HUDEP-2 (cell line): ENCODE results near the gene UBXN11.
A peak's percentile ranks its signal among the peaks of the same experiment; 100 is the strongest.

Experiments used
- DNase-seq, 76 experiments: peaks; one replicate each; lab custom pipeline; 2025; ENCODE audit not compliant: unreplicated experiment in 76 of 76; lab: John Stamatoyannopoulos, UW

Gene UBXN11, protein sequence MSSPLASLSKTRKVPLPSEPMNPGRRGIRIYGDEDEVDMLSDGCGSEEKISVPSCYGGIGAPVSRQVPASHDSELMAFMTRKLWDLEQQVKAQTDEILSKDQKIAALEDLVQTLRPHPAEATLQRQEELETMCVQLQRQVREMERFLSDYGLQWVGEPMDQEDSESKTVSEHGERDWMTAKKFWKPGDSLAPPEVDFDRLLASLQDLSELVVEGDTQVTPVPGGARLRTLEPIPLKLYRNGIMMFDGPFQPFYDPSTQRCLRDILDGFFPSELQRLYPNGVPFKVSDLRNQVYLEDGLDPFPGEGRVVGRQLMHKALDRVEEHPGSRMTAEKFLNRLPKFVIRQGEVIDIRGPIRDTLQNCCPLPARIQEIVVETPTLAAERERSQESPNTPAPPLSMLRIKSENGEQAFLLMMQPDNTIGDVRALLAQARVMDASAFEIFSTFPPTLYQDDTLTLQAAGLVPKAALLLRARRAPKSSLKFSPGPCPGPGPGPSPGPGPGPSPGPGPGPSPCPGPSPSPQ

DNA sequence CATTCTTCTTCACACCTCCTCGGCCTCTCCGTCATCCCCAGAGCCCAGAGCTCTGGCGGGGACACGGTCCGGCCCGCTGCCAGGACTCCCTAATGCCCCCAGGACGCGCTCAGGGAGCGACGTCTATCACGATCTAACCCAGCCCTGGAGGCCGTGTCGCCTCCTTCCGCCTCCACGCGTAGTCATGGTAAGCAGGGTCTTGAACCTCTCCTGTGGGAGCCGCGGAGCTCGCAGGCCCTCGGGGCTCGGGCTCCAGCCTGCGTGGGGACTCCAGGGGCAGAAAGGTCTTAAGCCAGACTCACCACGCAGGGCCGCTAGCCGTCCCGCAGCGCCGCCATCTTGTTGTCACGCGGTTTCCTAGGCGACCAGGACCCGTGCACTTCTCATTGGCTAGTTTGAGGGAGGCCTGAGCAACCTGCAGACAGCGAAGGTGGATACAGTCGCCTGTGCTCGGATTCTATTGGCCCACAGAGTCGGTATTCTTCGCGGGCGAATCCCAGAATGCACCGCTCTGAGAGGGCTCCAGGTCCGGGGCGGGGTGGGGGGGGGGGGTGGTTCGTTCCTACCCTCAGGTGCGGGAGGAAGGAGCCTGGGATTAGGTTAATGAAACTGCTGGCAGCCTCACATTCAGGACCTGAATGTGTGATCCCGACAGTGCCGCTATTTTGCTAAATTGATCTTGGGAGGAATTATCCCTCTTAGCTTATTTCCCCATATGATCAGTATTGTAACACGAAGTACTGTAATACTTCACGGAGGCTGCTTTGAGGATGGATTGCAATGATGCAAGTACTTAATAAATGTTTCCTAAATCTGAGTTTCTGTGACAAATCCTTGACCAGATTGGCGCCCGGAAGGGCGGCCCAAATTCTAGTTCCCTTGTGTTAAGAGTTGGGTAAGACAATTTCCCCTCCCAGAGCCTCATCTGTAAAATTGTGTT lies at the start of gene UBXN11:
TSS of gene UBXN11 (minus strand) at position 347 of the 940 bp plus-strand sequence. CDS start 3,753 bp downstream, outside the sequence.
- DNase-seq, result peak in 75 of 76 experiments; percentile 43 to 96 (median 91)

DNA sequence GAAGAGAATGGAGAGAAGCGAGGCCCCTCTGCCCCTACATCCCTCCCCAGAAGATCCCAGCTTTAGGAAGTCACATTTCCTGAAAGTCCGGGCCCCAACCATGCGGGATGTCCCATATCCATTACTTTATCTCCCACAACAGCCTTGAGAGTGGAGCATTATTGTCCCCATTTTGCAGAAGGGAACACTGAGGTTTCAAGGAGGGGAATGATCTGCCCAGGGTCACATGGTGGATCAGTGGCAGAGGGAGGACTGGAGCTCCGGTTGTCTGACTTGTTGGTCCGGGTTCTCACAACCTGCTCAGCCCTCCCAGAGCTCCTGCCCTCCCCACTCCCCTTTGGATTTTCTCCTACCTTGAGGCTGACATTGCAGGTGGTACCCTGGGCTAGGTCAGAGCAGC lies 49.7 kb upstream of the UBXN11 start:
- DNase-seq, result no peak

DNA sequence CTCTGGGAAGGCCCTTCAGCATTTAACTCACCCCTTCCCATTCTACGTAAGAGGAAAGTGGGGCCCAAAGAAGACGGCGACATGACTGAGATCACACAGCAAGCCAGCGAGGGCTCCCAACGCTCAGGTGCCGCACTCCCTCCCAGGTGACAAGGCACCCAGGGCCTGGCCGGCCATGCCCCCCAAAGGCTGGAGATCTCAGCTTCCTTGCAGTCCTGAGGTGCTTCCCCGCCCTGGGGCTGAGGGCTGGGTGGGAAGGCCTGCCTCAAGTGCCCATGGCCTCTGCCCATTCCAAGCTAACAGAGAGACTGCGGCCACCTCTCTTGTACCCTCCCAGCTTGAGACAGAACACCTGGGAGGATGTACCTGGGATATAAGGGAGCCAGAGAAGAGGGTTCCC lies 48.5 kb upstream of the UBXN11 start:
- no peak for DNase-seq

DNA sequence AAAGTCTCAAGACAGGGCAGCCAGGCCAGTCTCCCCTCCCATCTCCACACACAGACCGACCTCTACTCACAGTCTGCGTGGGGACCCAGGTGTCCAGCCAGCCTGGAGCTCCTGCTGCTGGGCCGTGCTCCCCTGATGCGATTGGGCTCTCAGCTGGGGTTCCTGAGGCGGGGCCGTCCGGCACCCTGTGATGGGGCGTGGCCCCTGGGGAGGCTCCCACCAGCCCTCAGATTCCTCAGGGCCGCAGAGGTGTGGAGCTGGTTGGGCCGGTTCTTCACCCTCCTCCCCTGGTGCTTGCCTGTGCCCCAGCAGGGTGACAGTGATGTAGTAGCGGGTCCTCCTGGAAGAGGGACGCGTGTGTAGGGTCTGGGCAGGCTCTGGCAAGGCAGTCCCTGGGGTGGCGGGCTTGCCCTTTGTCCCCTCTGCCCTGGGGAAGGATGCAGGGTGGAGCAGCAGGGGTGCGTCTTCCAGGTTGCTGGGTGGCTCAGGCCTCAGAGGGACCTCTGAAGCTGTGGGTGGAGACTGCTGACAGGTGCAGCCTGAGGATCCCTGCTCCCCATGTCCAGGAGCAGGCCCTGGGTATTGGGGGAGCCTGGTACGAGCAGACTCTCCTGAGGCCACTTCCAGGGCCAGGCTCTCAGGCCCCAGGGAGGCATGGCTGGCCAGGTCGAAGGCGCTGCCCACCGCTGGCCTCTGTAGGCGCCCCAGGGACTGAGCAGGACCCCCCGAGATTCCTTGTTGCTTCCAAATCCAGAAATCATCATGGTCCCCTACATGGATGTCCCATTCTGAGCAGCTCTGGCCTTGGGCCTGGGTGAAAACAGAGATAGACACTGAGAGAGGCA lies 47.8 kb upstream of the UBXN11 start, which contains the start of gene CRYBG2:
TSS of gene CRYBG2 (minus strand) at position 155 of the 845 bp plus-strand sequence. CDS start 7,473 bp downstream, outside the sequence.
- no peak for DNase-seq

DNA sequence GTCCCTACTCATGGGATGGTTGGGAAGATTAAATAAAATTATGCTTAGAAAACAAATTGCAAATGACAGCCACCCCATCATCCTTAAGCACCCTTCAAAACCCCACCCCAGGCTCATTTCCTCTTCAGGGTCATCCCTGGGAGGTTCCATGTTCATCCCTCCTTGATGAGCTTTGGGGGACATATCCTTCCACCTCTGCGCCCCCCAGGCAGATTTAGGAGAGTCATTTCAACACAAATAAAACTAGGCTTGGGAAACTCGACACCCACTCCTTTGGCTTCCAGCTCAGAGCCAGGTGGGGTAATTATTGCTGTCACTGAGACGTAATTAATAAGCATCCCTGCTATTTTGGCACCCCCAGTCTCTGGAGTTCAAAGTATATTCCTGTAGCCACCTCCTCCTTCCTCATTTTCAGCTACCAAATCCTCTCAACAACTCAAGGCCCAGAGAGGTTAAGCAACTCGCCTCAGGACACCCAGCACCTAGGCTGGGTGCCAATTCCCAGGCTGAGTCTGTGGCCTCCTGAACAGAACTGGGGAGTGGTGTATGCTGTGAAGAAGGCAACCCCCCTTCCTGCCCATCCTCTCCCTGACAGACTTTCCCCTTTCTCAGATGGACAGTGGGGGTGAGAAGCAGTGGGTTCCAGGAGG lies 46.9 kb upstream of the UBXN11 start:
- no peak for DNase-seq

DNA sequence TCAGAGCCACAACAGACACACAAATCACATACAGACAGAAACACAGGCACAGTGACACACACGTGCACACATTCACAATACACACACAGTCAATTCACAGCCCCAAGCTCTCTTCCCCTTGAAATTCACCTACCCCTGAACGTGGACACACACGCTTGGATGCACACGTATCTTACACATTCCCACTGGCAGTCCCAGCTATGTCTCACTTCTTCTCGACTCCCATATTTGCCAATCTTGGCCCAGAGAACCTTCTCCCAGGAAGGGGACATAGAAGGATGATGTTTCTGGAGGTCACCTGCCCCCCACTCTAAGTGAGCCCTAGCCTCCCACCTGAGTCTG lies 45.9 kb upstream of the UBXN11 start:
- DNase-seq, result no peak

DNA sequence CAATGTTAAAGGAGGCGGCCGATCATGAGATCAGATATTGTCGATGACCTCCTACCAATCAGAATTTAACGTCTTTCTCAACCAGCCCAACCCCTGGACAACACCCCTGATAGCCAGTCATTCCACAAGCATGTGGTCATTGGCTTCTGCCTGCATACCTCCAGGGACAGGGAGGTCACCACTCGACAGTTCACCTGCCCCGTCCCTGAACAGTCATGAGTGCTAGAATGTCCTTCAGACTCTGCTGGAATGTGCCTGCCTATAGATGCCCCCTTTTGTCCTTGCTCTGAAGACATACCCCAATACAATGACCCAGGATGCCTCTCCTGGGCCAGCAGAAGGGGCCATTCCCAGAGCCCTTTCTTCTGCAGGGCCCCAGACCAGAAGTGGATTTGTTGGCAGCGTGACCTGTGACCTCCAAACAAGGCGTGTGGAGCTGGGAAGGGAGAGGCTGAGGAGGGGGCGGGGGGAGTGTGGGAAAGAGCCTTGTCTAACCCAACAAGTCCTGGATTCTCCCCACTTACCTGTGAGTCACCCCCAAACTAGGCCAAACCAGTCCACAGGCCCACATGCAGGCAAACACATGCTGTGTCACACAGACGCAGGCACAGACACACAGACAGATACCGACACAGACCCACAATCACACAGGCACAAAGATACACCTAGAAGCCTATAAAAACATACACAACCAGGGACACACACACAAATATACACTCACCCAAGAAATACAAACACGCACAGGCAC lies 45.3 kb upstream of the UBXN11 start:
- DNase-seq, result no peak

DNA sequence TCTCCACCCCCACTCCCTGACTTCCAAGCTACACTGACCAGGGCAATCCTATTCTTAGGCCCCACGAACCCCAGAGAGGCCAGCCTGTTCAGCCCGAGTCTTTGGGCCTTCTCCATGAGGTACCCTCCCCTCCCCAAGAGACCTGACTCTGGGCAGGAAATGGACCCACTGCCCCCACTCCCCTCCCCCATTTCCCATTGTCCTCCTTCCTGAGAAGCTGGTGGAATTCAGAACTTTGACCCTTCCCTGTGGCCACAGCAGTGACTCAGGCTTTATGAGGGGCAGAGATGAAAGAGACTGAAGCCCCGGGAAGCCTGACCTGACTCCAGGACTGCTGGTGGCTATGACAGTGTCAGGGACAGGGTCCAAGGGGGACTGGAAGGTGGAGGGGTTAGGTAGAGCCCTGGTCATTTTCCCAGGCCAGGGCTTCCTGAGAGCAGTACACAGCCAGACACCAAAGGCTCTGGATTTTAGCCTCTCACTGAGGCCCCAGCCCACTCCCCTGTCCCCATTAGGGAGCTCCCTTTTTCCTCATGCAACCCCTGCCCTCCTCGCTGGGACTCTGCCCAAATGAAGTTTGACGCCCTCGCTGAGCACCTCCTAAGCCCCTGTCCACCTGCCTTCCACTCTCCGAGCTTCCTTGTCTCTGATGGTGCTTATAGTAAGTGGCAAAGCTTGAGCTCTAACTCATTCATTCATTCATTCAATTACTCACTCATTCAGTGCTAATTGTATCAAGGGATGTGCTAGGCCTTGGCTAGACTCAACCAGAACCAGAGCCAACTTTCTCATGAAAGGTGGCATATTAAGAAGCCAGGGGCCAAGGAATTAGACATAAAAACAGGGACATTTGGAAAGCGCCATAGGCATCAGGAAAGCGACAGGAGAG lies 44.5 kb upstream of the UBXN11 start:
- DNase-seq, result no peak

DNA sequence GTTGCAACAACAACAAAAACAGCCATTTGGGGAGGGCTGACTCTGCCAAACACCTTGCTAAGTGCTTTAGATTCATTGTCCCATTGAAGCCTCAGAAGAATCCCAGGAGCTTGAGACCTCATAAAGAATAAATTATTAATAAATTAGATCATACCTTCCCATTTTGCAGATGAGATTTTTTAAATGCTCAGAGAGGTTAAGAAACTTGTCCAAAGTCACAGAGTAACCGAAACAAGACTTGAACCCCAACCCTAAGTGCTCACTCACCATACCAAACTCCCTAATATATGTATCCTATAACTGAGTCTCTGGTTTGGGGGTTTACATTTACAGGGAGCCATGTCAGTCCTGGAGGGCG lies 43.9 kb upstream of the UBXN11 start:
- DNase-seq, result no peak

DNA sequence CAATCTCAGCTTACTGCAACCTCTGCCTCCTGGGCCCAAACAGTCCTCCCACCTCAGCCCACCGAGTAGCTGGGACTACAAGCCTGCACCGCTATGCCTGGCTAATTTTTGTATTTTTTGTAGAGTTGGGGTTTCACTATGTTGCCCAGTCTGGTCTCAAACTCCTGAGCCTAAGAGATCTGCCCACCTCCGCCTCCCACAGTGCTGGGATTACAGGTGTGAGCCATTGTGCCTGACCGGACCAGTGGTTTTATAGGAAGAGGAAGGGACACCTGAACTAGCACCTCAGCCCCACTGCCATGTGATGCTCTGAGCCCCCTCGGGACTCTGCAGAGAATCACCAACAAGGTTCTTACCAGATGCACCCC lies 43.4 kb upstream of the UBXN11 start:
- DNase-seq, result no peak

DNA sequence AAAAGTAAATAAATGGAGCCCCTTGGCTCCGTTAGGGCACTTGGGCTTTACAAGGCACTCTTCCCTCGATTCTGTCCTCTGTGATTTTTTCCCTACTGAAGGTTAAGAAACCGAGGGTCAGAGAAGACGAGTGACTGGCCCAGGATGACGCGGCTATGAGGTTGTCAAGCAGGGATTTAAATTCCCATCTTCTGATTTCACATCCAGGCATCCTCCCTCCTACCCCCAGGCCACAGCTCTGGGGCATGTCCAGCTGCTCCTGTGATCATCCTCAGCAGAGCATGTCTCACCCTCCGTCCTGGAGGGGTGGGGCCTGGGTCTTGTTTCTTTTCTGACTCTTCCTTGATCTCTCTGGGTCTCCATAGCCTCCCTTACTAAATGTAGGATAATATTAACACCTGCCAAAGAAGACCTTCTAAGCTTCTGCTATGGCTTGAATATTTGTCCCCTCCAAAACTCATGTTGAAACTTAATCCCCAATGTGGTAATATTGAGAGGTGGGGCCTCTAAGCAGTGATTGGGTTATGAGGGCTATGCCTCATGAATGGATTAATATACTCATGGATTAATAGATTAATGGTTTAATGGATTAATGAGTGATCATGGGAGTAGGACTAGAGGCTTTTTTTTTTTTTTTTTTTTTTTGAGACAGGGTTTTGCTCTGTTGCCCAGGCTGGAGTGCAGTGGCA lies 42.9 kb upstream of the UBXN11 start:
- DNase-seq, result no peak

DNA sequence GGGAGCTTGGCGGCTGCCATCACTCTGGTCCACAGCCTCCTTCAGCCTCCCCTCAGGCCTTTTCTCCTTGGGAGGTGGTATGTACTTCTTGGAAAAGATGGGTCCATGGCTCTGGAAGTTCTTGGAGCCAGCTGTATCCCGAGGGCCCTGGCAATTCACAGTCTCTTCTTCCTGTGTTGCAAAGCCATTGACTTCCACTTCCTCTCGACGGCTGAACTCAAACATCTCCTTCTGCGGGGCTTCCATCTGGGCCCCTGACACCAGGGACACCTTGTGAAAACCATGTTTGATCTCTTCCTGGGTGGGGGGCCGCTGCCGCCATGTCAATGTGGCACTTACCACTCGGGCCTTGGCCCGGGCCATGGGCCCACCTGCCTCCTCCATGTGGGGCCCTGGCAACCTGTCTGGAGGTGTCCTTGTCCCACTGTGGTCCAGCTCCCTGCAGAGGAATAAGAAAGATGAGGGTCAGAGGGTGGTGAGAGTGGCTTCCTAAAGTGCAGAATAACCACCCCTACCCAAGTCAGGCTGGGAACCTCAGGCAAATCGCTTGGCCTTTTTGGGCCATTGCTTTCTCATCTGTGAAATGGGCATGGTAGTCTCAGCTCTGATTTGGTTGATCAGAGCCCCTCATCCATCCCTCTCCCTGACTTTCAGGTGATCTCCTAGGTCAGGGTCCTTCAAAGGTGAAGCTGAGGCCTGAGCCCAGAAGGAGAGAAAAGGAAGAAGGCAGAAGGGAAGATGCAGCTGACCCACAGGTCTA lies 40.0 kb upstream of the UBXN11 start:
- no peak for DNase-seq

DNA sequence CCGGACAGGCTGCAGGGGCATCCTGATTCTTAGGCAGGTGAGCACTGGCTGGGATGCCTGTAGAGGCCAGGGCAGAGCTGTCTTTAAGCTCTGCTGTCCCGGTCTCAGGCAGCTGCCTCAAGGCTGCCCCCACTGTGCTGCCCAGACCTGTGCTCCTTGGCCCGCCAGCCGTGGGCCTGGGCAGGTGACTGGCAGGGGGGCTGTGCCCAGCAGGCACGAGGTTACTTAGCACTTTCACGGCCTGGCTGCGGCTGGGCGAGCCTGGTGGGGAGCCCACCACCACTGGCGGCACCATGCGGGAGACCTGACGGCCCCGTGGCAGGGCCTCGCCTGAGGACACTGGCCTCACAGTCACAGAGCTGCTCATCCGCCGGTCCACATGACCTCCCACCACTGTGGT lies 39.3 kb upstream of the UBXN11 start:
- no peak for DNase-seq

DNA sequence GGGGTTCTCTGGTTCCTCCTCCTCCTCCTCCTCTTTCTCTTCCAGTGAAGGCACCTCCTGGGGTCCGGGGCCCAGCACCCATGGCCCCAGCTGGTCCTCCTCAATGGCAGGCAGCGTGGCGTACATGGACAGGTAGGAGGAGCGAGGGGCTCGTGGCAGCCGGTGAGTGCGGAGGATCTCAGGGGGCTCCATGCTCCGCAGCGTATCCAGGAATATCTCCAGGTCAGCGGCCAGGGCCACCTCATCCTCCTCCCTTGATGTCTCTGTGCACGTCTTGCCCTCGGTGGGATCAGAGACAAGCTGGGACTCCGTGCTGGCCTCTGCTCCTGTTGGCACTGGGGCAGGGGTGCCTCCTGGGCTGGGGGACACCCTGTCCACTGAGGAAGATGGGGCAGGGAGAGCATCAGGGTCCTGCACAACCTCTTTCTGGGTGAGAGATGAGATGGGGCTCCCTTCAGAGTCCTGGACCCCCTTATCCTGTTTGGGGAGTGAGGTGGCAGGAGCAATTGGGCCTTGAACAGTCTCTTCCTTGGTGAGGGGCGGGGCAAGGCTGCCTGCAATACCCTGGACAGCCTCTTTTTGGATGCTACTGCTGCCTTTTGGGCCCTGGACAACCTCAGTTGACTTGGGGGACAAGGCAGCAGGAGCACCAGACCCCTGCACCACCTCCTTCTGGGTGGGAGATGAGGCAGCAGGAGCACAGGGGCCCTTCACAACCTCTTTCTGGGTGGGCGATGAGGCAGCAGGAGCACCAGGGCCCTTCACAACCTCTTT lies 37.9 kb upstream of the UBXN11 start:
- peak in 2 of 76 experiments; percentile 6 to 9 for DNase-seq

DNA sequence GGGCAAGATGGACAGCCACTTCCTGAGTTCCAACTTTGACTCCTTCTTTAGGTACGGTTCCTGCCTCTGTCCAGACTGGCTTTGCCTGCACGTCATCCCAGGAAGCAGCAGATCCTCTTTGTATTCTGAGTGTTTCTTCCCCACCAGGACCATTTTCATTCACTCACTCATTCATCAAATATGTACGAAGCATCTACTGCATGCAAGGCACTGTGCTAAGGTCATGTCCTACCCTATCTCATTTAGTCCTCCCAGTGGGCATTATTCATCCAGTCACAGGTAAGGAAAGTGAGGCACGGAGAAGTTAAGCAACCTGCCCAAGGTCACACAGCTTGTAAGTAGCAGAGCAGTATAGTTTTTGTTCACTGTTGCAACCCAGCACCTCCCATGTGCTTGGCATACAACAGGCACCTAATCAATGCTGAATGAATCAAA lies 33.6 kb upstream of the UBXN11 start:
- no peak for DNase-seq

DNA sequence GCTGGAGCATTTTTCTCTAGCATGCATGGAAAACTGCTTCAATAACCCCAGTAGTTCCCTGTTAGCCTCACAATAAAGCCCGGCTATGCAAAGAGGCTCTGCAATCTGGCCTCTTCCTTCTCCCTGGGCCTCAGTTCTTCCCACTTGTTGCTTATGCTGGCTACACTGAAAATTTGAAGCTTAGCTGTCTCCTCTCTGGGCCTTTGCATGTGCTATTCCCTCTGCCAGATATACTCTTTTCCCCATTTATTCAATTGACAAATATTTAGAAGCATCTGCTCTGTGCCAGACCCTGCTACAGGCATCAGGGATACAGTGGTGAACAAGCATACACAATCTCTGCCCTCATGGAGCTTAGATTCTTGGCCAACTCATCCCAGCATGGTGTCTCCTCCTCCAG lies 32.2 kb upstream of the UBXN11 start:
- DNase-seq, result no peak
